HG02938 (cell line): ENCODE results near the gene BDH2.
A peak's percentile ranks its signal among the peaks of the same experiment; 100 is the strongest.

Source experiments
- ATAC-seq: cut with Tn5 transposase; IDR thresholded peaks from one replicate; pipeline ENCODE4 v1.9.1; 2021; ENCODE audit warnings: mild to moderate bottlenecking, moderate library complexity; ENCODE audit not compliant: unreplicated experiment

Gene BDH2

GRCh38 chr4:103099691-103100392 is at the start of gene BDH2:
Gene BDH2 (minus strand): TSS chr4:103099834. CDS start chr4:103096254, 3,580 bp downstream.
- ATAC-seq, result peak; percentile 98

GRCh38 chr4:103144926-103145325 is 45.3 kb upstream of the BDH2 start:
- no peak for ATAC-seq

GRCh38 chr4:103137446-103137827 is 37.8 kb upstream of the BDH2 start:
- no peak for ATAC-seq

GRCh38 chr4:103136671-103137445 is 37.2 kb upstream of the BDH2 start:
- ATAC-seq, result no peak

GRCh38 chr4:103129174-103129573 is 29.5 kb upstream of the BDH2 start:
- no peak for ATAC-seq

- no peak for ATAC-seq
Observed at GRCh38 chr4:103126126-103126525, 26.5 kb upstream of the BDH2 start.

- ATAC-seq, result no peak
Observed at GRCh38 chr4:103123114-103123513, 23.5 kb upstream of the BDH2 start.

GRCh38 chr4:103118166-103118565 is 18.5 kb upstream of the BDH2 start:
- no peak for ATAC-seq

- ATAC-seq, result no peak
Observed at GRCh38 chr4:103111598-103111997, 12.0 kb upstream of the BDH2 start.

GRCh38 chr4:103108542-103108941 is 8.9 kb upstream of the BDH2 start:
- ATAC-seq, result no peak

GRCh38 chr4:103105558-103106356 is 6.1 kb upstream of the BDH2 start:
- ATAC-seq, result no peak

GRCh38 chr4:103104886-103105285 is 5.3 kb upstream of the BDH2 start:
- ATAC-seq, result no peak

- ATAC-seq, result no peak
Observed at GRCh38 chr4:103100691-103101090, 1.1 kb upstream of the BDH2 start.

GRCh38 chr4:103098756-103099440 is 736 bp downstream of the BDH2 start:
- ATAC-seq, result no peak

- no peak for ATAC-seq
Observed at GRCh38 chr4:103098341-103098740, 1.3 kb downstream of the BDH2 start.

- no peak for ATAC-seq
Observed at GRCh38 chr4:103097112-103097511, 2.5 kb downstream of the BDH2 start.

GRCh38 chr4:103095080-103095479 is 4.6 kb downstream of the BDH2 start:
- no peak for ATAC-seq

GRCh38 chr4:103092245-103092644 is 7.4 kb downstream of the BDH2 start:
- no peak for ATAC-seq

GRCh38 chr4:103091601-103092223 is 7.9 kb downstream of the BDH2 start:
- peak; percentile 78 for ATAC-seq

GRCh38 chr4:103089481-103089880 is 10.2 kb downstream of the BDH2 start:
- no peak for ATAC-seq

- no peak for ATAC-seq
Observed at GRCh38 chr4:103086551-103086950, 13.1 kb downstream of the BDH2 start.
